ENCODE data around the gene QRICH2.

DNA sequence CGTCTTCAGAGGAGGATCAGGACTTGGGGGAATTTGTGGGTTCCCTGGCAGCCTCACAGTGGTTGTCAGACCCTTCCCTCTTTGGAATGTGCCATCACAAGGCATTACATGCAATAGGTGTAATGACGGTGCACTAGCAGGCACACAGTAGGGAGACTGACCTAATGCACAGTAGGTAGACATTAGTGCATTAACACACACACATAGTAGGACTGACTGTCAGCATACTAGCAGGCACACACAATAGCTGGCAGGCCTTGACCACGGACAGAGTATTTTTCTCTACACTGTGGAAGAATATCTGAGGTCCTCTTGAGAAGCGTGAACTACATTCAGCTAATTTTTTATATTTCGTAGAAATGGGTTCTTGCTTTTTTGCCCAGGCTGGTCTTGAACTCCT, 53.8 kb downstream of the QRICH2 start:
- TF ChIP-seq, protein P1, sequence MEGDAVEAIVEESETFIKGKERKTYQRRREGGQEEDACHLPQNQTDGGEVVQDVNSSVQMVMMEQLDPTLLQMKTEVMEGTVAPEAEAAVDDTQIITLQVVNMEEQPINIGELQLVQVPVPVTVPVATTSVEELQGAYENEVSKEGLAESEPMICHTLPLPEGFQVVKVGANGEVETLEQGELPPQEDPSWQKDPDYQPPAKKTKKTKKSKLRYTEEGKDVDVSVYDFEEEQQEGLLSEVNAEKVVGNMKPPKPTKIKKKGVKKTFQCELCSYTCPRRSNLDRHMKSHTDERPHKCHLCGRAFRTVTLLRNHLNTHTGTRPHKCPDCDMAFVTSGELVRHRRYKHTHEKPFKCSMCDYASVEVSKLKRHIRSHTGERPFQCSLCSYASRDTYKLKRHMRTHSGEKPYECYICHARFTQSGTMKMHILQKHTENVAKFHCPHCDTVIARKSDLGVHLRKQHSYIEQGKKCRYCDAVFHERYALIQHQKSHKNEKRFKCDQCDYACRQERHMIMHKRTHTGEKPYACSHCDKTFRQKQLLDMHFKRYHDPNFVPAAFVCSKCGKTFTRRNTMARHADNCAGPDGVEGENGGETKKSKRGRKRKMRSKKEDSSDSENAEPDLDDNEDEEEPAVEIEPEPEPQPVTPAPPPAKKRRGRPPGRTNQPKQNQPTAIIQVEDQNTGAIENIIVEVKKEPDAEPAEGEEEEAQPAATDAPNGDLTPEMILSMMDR (conservative IDR thresholded peaks at IDR 0.05; ENCODE audit: low read length), result no peak
- TF ChIP-seq EZH2phosphoT487 (IDR thresholded peaks at IDR 0.05; ENCODE audit: borderline replicate concordance), result no peak
